Astrocyte (in vitro differentiated cells and primary cell): ENCODE measurements around the gene MGAT5. TPM values are rescaled to one million over a fixed set of nuclear protein-coding genes. Genes with fewer than 3 reads are reported as not detected.

Experiments used
- DNase-seq: peaks from one replicate; pipeline ENCODE4 v3.0.0-alpha.2; 2010; ENCODE audit warnings: low read depth
- FAIRE-seq: peaks from 2 replicates; lab custom pipeline; 2011; peaks lifted over from hg19 to GRCh38; lab: Jason Lieb, UNC
- H2AFZ ChIP-seq: 2 replicates; pipeline ENCODE4 v1.6.0; 2012; ENCODE audit warnings: low read depth, low read length, inconsistent platforms
- H3K27ac ChIP-seq: 2 replicates; pipeline ENCODE4 v1.5.1; 2011; ENCODE audit warnings: low read depth, low read length, inconsistent platforms
- H3K27me3 ChIP-seq: 2 replicates; pipeline ENCODE4 v1.6.0; 2011; ENCODE audit warnings: low read length, inconsistent platforms; ENCODE audit not compliant: insufficient read depth
- H3K36me3 ChIP-seq: 2 replicates; pipeline ENCODE4 v1.5.1; 2011; ENCODE audit warnings: low read length, inconsistent platforms; ENCODE audit not compliant: insufficient read depth
- H3K4me1 ChIP-seq: 2 replicates; pipeline ENCODE4 v1.5.1; 2011; ENCODE audit warnings: low read length, inconsistent platforms; ENCODE audit not compliant: insufficient read depth
- H3K4me2 ChIP-seq: 2 replicates; pipeline ENCODE4 v1.6.0; 2012; ENCODE audit warnings: low read length, inconsistent platforms
- H3K4me3 ChIP-seq: 2 replicates; pipeline ENCODE4 v1.5.1; 2011; ENCODE audit warnings: low read depth, mild to moderate bottlenecking, low read length, inconsistent platforms; ENCODE audit not compliant: insufficient read depth
- H3K79me2 ChIP-seq: 2 replicates; pipeline ENCODE4 v1.6.0; 2012; ENCODE audit warnings: mild to moderate bottlenecking, low read length, inconsistent platforms; ENCODE audit not compliant: insufficient read depth
- H3K9ac ChIP-seq: 2 replicates; pipeline ENCODE4 v1.6.0; 2012; ENCODE audit warnings: mild to moderate bottlenecking, low read length, inconsistent platforms
- H3K9me3 ChIP-seq: 2 replicates; pipeline ENCODE4 v1.5.1; 2012; ENCODE audit warnings: low read depth, mild to moderate bottlenecking, low read length, inconsistent platforms; ENCODE audit not compliant: insufficient read depth
- H4K20me1 ChIP-seq: 2 replicates; pipeline ENCODE4 v1.6.0; 2012; ENCODE audit warnings: low read length, inconsistent platforms; ENCODE audit not compliant: insufficient read depth
- H3K27ac Mint-ChIP-seq: one replicate; pipeline ENCODE4 v1.8.0; 2021; ENCODE audit warnings: mild to moderate bottlenecking, mixed read lengths; ENCODE audit not compliant: unreplicated experiment
- H3K27me3 Mint-ChIP-seq: one replicate; pipeline ENCODE4 v1.8.0; 2021; ENCODE audit warnings: low read depth, mixed read lengths; ENCODE audit not compliant: unreplicated experiment
- H3K36me3 Mint-ChIP-seq: one replicate; pipeline ENCODE4 v1.8.0; 2021; ENCODE audit warnings: low read depth, mixed read lengths; ENCODE audit not compliant: unreplicated experiment
- H3K4me1 Mint-ChIP-seq: one replicate; pipeline ENCODE4 v1.8.0; 2021; ENCODE audit warnings: low read depth, mixed read lengths; ENCODE audit not compliant: unreplicated experiment
- H3K4me3 Mint-ChIP-seq: one replicate; pipeline ENCODE4 v1.8.0; 2021; ENCODE audit warnings: mild to moderate bottlenecking, moderate library complexity, mixed read lengths; ENCODE audit not compliant: unreplicated experiment
- H3K9me3 Mint-ChIP-seq: one replicate; pipeline ENCODE4 v1.8.0; 2021; ENCODE audit warnings: mild to moderate bottlenecking, mixed read lengths; ENCODE audit not compliant: unreplicated experiment
- EZH2 ChIP-seq: IDR thresholded peaks from 2 replicates; pipeline ENCODE4 v1.6.1; 2012; ENCODE audit warnings: mild to moderate bottlenecking, low read length, inconsistent platforms; ENCODE audit not compliant: insufficient read depth
- total RNA-seq: library from RNA; stranded (reverse); gene quantifications from 2 replicates; pipeline ENCODE4 v1.2.1, GENCODE V29; 2021
- TF ChIP-seq, protein P1 (sequence below): IDR thresholded peaks from 2 replicates; pipeline ENCODE4 v1.5.1; 2011; ENCODE audit warnings: low read depth, mild to moderate bottlenecking, inconsistent platforms, low read length, moderate library complexity; ENCODE audit not compliant: insufficient read depth

MGAT5 gene
- total RNA-seq, 1 donor from 2014 or later = 80.2 TPM

DNA sequence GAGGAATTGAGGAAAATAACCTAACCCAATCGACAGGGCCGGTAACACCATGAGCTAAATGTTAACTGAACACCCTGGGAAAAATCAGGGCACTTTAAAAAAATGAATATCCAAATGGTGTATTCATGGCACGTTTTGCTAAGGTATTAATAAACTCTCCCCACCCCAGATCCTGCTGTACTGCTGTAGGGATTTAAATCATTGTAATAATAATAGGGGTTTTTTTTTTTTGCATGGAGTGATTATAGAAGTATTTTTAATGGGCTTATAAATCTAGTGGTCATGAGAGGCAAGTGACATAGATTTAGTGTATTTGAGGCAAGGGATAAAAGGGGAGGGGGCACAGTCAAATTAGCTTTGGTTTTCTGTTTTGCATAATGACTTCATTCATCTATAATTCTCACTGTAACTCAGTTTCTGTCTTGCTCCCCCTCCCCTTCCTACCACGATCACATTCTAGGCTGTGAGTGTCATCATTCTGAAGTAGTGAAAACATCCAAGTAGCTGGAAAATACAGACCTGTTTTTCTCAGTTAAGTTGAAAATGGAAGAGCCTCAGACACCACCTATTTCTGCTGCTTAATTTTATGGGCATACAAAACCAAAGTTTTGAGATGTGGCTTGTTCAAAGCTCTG is 18.2 kb upstream of the MGAT5 start:
- Histone ChIP-seq H3K36me3 (no peaks in the 10 kb centered on the region), H4K20me1 (no peaks in the 10 kb centered on the region), H3K4me1 (peaks cover 33% of the 10 kb centered on the region), H2AFZ (no peak overlapping the region), H3K27me3 (no peaks in the 10 kb centered on the region), H3K9ac (no peak overlapping the region), H3K4me2 (peak overlapping the region; percentile 47), H3K79me2 (no peaks in the 10 kb centered on the region), H3K4me3 (no peak overlapping the region), H3K27ac (no peak overlapping the region), H3K9me3 (no peaks in the 10 kb centered on the region)
- FAIRE-seq (peak; percentile 9), DNase-seq (peak; percentile 47)
- peaks cover under 1% of the 10 kb centered on the region for H3K9me3 Mint-ChIP-seq
- peak overlapping the region; percentile 50 for H3K4me3 Mint-ChIP-seq
- H3K27ac Mint-ChIP-seq = peak overlapping the region; percentile 93
- peaks cover 62% of the 10 kb centered on the region for H3K4me1 Mint-ChIP-seq
- TF ChIP-seq, protein P1, sequence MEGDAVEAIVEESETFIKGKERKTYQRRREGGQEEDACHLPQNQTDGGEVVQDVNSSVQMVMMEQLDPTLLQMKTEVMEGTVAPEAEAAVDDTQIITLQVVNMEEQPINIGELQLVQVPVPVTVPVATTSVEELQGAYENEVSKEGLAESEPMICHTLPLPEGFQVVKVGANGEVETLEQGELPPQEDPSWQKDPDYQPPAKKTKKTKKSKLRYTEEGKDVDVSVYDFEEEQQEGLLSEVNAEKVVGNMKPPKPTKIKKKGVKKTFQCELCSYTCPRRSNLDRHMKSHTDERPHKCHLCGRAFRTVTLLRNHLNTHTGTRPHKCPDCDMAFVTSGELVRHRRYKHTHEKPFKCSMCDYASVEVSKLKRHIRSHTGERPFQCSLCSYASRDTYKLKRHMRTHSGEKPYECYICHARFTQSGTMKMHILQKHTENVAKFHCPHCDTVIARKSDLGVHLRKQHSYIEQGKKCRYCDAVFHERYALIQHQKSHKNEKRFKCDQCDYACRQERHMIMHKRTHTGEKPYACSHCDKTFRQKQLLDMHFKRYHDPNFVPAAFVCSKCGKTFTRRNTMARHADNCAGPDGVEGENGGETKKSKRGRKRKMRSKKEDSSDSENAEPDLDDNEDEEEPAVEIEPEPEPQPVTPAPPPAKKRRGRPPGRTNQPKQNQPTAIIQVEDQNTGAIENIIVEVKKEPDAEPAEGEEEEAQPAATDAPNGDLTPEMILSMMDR = no peak
- no peak for TF ChIP-seq EZH2
- H3K27me3 Mint-ChIP-seq = no peaks in the 10 kb centered on the region
- H3K36me3 Mint-ChIP-seq = no peaks in the 10 kb centered on the region

GRCh38 chr2:134238371-134238770 is 15.5 kb upstream of the MGAT5 start:
- Histone ChIP-seq H3K36me3 (no peaks in the 10 kb centered on the region), H3K4me1 (peaks cover 12% of the 10 kb centered on the region), H2AFZ (no peak overlapping the region), H3K4me2 (no peak overlapping the region), H3K4me3 (no peak overlapping the region), H3K79me2 (no peaks in the 10 kb centered on the region), H3K9ac (no peak overlapping the region), H4K20me1 (peaks cover 13% of the 10 kb centered on the region), H3K9me3 (no peaks in the 10 kb centered on the region), H3K27me3 (no peaks in the 10 kb centered on the region), H3K27ac (no peak overlapping the region)
- H3K27ac Mint-ChIP-seq = no peak overlapping the region
- no peak overlapping the region for H3K4me3 Mint-ChIP-seq
- no peak for DNase-seq
- no peaks in the 10 kb centered on the region for H3K9me3 Mint-ChIP-seq
- FAIRE-seq = no peak
- TF ChIP-seq EZH2 = no peak
- TF ChIP-seq, protein P1 = no peak
- peaks cover 39% of the 10 kb centered on the region for H3K4me1 Mint-ChIP-seq
- H3K36me3 Mint-ChIP-seq = no peaks in the 10 kb centered on the region
- no peaks in the 10 kb centered on the region for H3K27me3 Mint-ChIP-seq

- no peaks in the 10 kb centered on the region for H3K9me3 ChIP-seq
- H3K36me3 ChIP-seq = no peaks in the 10 kb centered on the region
- Mint-ChIP-seq H3K4me1 (peaks cover 24% of the 10 kb centered on the region), H3K9me3 (no peaks in the 10 kb centered on the region), H3K27me3 (no peaks in the 10 kb centered on the region), H3K36me3 (no peaks in the 10 kb centered on the region), H3K4me3 (no peak overlapping the region), H3K27ac (no peak overlapping the region)
- peaks cover 22% of the 10 kb centered on the region for H4K20me1 ChIP-seq
- no peak overlapping the region for H3K27ac ChIP-seq
- no peaks in the 10 kb centered on the region for H3K27me3 ChIP-seq
- H3K9ac ChIP-seq = no peak overlapping the region
- FAIRE-seq (no peak), DNase-seq (no peak)
- H2AFZ ChIP-seq = no peak overlapping the region
- TF ChIP-seq, protein P1 = no peak
- no peak for TF ChIP-seq EZH2
- H3K79me2 ChIP-seq = no peaks in the 10 kb centered on the region
- peaks cover 7% of the 10 kb centered on the region for H3K4me1 ChIP-seq
- H3K4me3 ChIP-seq = no peak overlapping the region
- H3K4me2 ChIP-seq = no peak overlapping the region
Measured at GRCh38 chr2:134240061-134240460, 13.8 kb upstream of the MGAT5 start.
